ENCODE results near the gene SLC19A2. TPM values are rescaled to one million over a fixed set of nuclear protein-coding genes. Genes with fewer than 3 reads are reported as not detected.
A peak's percentile ranks its signal among the peaks of the same experiment; 100 is the strongest.

The SLC19A2 gene
- total RNA-seq, 1 donor from 2014 or later = 18.1 TPM

GRCh38 chr1:169513208-169513607 is 27.5 kb upstream of the SLC19A2 start:
- Mint-ChIP-seq H3K9me3 (ENCODE audit: low read depth) (no peaks in the 10 kb centered on the region), H3K36me3 (ENCODE audit: insufficient read depth) (no peaks in the 10 kb centered on the region), H3K27me3 (no peaks in the 10 kb centered on the region), H3K4me3 (ENCODE audit: low read depth) (no peak overlapping the region), H3K27ac (no peak overlapping the region), H3K4me1 (ENCODE audit: low read depth) (peaks cover 23% of the 10 kb centered on the region)
- TF ChIP-seq CTCF (IDR thresholded peaks at IDR 0.05; ENCODE audit: unreplicated experiment) = no peak
- DNase-seq (ENCODE audit: low spot score, unreplicated experiment) = no peak

- no peak overlapping the region for H3K27ac Mint-ChIP-seq
- H3K27me3 Mint-ChIP-seq = no peaks in the 10 kb centered on the region
- no peak overlapping the region for H3K4me3 Mint-ChIP-seq (ENCODE audit: low read depth)
- no peaks in the 10 kb centered on the region for H3K36me3 Mint-ChIP-seq (ENCODE audit: insufficient read depth)
- no peak for DNase-seq (ENCODE audit: low spot score, unreplicated experiment)
- TF ChIP-seq CTCF (IDR thresholded peaks at IDR 0.05; ENCODE audit: unreplicated experiment) = no peak
- peaks cover 37% of the 10 kb centered on the region for H3K4me1 Mint-ChIP-seq (ENCODE audit: low read depth)
- no peaks in the 10 kb centered on the region for H3K9me3 Mint-ChIP-seq (ENCODE audit: low read depth)
Observed at GRCh38 chr1:169511316-169512005, 25.7 kb upstream of the SLC19A2 start.

GRCh38 chr1:169510060-169510459 is 24.3 kb upstream of the SLC19A2 start:
- H3K9me3 Mint-ChIP-seq (ENCODE audit: low read depth) = peaks cover 5% of the 10 kb centered on the region
- no peaks in the 10 kb centered on the region for H3K36me3 Mint-ChIP-seq (ENCODE audit: insufficient read depth)
- no peak overlapping the region for H3K4me3 Mint-ChIP-seq (ENCODE audit: low read depth)
- TF ChIP-seq CTCF (IDR thresholded peaks at IDR 0.05; ENCODE audit: unreplicated experiment) = no peak
- H3K4me1 Mint-ChIP-seq (ENCODE audit: low read depth) = peaks cover 41% of the 10 kb centered on the region
- no peak for DNase-seq (ENCODE audit: low spot score, unreplicated experiment)
- H3K27me3 Mint-ChIP-seq = no peaks in the 10 kb centered on the region
- no peak overlapping the region for H3K27ac Mint-ChIP-seq

- no peak overlapping the region for H3K4me3 Mint-ChIP-seq (ENCODE audit: low read depth)
- H3K27ac Mint-ChIP-seq = no peak overlapping the region
- H3K4me1 Mint-ChIP-seq (ENCODE audit: low read depth) = peaks cover 48% of the 10 kb centered on the region
- H3K36me3 Mint-ChIP-seq (ENCODE audit: insufficient read depth) = no peaks in the 10 kb centered on the region
- no peak for DNase-seq (ENCODE audit: low spot score, unreplicated experiment)
- H3K27me3 Mint-ChIP-seq = no peaks in the 10 kb centered on the region
- TF ChIP-seq CTCF (IDR thresholded peaks at IDR 0.05; ENCODE audit: unreplicated experiment) = no peak
- peaks cover 5% of the 10 kb centered on the region for H3K9me3 Mint-ChIP-seq (ENCODE audit: low read depth)
Observed at GRCh38 chr1:169509354-169509753, 23.6 kb upstream of the SLC19A2 start.

GRCh38 chr1:169508432-169509338 is 22.9 kb upstream of the SLC19A2 start:
- Mint-ChIP-seq H3K27me3 (no peaks in the 10 kb centered on the region), H3K4me1 (ENCODE audit: low read depth) (peaks cover 52% of the 10 kb centered on the region), H3K36me3 (ENCODE audit: insufficient read depth) (no peaks in the 10 kb centered on the region), H3K4me3 (ENCODE audit: low read depth) (no peak overlapping the region), H3K9me3 (ENCODE audit: low read depth) (peaks cover 5% of the 10 kb centered on the region), H3K27ac (peak overlapping the region; percentile 88)
- no peak for TF ChIP-seq CTCF (IDR thresholded peaks at IDR 0.05; ENCODE audit: unreplicated experiment)
- no peak for DNase-seq (ENCODE audit: low spot score, unreplicated experiment)
